GM18907 (cell line): ENCODE data around the gene CGB8.
"Not testable (repeated sequence)": the region's sequence is repeated elsewhere in the genome, so short reads cannot be mapped to it uniquely, and the experiment has no call there.

Experiments
- ATAC-seq: cut with Tn5 transposase; IDR thresholded peaks from one replicate; pipeline ENCODE4 v1.9.1; 2021; ENCODE audit warnings: mild to moderate bottlenecking, moderate library complexity; ENCODE audit not compliant: unreplicated experiment

The CGB8 gene

GRCh38 chr19:49065905-49066512, 17.1 kb upstream of the CGB8 start:
- ATAC-seq = no peak

- ATAC-seq = no peak
Observed at GRCh38 chr19:49064768-49065611, 16.1 kb upstream of the CGB8 start, which contains the start of gene NTF4. Gene NTF4 (minus strand): TSS chr19:49064818. CDS start chr19:49061997, 2,821 bp downstream.

- ATAC-seq = no peak
Observed at GRCh38 chr19:49064029-49064629, 15.2 kb upstream of the CGB8 start.

DNA sequence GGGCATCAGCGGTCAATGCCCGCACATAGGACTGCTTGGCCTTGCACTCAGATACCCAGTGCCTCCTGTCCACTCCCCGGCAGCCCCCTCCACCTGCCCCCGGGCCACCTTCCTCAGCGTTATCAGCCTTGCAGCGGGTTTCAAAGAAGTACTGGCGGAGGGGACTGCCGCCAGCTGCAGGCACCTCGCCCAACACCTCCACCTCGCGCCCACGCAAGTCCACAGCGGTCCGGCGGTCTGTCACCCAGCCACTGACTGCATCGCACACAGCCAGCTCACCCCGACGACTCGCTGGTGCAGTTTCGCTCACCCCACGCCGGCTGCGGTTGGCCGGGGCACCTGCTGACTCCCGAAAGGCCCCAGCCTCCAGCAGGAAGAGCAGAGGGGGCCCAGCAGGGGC, 12.5 kb upstream of the CGB8 start:
- ATAC-seq = no peak

GRCh38 chr19:49061000-49061399, 12.1 kb upstream of the CGB8 start:
- ATAC-seq = no peak

GRCh38 chr19:49059053-49059452, 10.1 kb upstream of the CGB8 start:
- no peak for ATAC-seq

DNA sequence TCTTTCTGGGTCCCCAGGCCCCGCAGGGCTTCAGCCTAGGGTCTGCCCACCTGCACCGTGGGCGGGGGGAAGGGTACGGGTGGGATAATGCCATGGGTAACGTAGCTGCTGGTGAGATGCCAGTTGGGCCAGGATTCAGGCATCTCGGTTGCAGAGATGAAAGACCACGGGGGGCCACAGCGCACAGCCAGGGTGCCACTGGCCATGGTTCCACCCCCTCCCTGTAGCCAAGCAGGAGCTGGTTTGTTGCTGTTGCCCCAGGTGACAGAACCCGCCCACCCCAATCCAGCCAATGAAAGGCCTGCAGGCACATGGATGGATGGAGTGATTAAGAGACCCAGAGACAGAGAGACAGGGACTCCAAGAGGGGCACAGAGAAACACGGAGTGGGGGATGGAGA, 9.7 kb upstream of the CGB8 start:
- ATAC-seq = no peak

DNA sequence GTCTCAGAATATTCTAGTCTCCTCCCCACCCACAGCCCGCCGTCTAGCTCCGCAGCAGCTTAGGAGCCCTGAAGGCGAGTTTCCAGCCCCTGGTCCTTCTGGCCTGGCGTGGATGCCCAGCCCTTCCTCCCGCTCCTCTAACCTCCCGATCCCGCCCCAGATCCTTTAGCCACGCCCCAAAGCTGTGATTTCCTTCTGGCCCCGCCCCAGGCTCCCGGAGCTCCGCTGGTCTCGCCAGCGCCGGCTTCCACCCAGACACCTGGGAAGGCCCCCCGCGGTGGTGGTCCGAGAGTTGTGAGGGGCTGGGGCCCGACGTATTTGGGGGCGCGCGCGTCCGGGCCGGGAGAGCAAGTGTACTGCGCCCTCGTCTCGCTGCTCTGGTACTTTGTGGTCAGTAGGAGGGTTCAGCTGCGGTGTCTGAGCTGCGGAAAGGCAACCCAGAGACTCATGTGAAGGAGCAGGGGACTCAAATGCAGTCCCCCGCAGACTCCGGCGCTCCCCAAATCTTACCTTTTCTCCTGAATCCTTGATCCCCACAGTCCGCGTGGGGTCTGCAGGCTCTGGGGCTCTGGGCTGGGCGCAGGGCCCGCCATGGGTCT, 8.8 kb upstream of the CGB8 start, which contains the start of gene CGB7:
Gene CGB7 (minus strand): TSS at position 114 of the 599 bp plus-strand sequence. CDS start 2,374 bp downstream, outside the sequence.
- no peak for ATAC-seq

- not testable (repeated sequence) for ATAC-seq
Observed at GRCh38 chr19:49056902-49057596, 8.1 kb upstream of the CGB8 start.

DNA sequence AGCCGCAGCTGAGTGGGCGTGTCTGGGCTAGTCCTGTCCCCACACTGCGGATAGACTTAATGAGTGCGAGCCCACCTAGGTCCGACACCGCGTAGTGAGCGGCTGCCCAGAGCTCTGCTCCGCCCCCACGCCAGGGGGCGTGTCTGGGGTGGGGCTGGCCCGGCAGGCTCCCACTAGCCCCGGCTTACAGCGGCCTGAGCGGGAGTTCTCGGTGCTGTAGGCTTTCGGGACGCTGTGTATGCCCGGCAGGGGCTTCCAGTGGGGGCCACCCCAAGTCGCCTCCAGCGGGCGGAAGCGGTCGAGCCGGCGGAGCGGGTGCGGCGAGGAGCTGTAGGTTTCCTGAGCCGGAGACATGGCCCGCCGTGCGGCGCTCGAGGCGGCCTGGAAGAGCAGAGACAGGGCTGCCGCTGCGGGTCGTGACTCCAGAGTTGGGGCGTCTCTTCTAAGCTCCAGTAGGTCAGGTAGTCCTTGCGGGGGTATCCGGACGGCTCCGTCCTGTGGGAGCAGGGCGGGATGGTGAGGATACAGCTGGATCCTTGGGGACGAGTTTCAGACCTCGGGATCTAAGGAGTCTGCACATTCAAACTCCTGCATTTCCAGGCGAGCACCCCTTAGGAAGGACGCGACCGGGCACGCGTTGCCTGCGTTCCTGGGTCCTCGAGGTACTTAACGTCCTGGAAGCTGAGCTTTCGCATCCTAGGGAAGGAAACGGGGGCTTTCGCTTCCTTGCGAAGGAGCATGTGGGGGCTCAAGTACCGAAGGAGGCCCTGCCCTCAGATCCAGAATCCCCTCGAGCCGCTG, 7.4 kb upstream of the CGB8 start:
- ATAC-seq = no peak

DNA sequence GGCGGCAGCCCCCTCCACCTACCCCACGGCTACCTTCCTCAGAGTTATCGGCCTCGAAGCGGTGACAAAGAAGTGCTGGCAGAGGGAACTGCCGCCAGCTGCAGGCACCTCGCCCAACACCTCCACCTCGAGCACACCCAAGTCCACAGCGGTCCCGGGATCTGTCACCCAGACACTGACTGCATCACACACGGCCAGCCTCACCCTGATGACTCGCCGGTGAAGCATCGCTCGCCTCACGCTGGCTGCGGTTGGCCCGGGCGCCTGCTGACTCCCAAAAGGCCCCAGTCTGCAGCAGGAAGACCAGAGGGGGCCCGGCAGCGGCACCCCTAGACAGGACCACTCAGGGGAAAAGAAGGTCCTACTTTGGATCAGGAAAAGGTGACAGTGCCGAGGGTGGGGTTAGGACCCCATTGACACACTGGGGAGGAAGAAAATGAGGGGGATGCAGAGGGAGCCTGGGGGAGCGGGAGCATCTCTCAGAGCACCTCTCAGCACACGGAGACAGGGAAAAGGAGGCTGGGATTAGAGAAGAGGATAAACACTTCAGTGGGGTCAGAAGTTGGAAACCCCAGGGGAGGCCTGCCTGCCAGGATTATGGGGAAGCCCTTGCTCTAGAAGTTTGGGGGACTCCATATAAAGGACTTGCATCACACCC, 1.6 kb upstream of the CGB8 start:
- not testable (repeated sequence) for ATAC-seq

DNA sequence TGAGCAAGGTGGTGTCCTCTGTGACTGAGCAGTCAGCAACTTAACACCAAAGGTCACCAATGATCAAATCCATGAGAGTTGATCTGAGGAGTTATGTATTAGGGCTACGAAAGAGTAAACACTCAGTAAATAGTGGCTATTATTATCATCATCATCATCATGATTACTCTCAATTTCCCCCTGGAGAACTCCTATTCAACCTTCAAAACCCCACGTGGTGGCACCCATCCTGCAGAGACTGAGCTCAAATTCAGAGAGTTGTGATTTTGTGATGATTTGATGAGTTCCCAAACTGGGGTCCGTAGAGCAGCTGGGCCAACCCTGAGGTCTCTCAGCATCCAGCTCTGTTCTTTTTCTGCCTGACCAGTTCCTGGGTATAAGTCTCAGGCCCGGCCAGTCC, 923 bp upstream of the CGB8 start:
- not testable (repeated sequence) for ATAC-seq

DNA sequence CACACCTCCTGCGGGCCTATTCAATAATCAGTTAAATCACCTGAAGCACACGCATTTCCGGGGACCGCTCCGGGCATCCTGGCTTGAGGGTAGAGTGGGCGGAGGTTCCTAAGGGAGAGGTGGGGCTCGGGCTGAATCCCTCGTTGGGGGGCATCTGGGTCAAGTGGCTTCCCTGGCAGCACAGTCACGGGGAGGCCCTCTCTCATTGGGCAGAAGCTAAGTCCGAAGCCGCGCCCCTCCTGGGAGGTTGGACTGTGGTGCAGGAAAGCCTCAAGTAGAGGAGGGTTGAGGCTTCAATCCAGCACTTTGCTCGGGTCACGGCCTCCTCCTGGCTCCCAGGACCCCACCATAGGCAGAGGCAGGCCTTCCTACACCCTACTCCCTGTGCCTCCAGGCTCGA, 5.4 kb downstream of the CGB8 start, which contains the start of gene CGB5:
Gene CGB5 (plus strand): TSS at position 301 of the 400 bp plus-strand sequence. CDS start 362 bp downstream, outside the sequence.
- not testable (repeated sequence) for ATAC-seq

DNA sequence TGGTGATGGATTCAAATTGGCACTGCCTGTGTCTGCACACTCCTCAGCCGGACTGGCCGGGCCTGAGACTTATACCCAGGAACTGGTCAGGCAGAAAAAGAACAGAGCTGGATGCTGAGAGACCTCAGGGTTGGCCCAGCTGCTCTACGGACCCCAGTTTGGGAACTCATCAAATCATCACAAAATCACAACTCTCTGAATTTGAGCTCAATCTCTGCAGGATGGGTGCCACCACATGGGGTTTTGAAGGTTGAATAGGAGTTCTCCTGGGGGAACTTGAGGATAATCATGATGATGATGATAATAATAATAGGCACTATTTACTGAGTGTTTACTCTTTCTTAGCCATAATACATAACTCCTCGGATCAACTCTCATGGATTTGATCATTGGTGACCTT, 6.2 kb downstream of the CGB8 start:
- not testable (repeated sequence) for ATAC-seq

DNA sequence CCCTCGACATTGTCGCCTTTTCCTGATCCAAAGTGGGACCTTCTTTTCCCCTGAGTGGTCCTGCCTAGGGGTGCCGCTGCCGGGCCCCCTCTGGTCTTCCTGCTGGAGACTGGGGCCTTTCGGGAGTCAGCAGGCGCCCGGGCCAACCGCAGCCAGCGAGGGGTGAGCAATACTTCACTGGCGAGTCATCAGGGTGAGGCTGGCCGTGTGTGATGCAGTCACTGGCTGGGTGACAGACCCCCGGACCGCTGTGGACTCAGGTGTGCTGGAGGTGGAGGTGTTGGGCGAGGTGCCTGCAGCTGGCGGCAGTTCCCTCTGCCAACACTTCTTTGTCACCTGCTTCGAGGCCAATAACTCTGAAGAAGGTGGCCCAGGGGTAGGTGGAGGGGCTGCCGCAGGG, 6.7 kb downstream of the CGB8 start:
- no peak for ATAC-seq

- ATAC-seq = not testable (repeated sequence)
Observed at GRCh38 chr19:49039736-49040135, 9.2 kb downstream of the CGB8 start.

DNA sequence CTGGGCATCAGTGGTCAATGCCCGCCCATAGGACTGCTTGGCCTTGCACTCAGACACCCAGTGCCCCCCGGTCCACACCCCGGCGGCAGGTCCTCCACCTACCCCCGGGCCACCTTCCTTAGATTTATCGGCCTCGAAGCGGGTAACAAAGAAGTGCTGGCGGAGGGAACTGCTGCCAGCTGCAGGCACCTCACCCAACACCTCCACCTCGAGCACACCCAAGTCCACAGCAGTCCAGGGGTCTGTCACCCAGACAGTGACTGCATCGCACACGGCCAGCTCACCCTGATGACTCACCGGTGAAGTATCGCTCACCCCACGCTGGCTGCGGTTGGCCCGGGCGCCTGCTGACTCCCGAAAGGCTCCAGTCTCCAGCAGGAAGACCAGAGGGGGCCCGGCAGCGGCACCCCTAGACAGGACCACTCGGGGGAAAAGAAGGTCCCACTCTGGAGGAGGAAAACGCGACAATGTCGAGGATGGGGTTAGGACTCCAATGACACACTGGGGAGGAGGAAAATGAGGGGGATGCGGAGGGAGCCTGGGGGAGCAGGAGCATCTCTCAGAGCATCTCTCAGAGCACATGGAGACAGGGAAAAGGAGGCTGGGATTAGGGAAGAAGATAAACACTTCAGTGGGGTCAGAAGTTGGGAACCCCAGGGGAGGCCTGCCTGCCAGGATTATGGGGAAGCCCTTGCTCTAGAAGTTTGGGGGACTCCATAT, 10.2 kb downstream of the CGB8 start:
- not testable (repeated sequence) for ATAC-seq

DNA sequence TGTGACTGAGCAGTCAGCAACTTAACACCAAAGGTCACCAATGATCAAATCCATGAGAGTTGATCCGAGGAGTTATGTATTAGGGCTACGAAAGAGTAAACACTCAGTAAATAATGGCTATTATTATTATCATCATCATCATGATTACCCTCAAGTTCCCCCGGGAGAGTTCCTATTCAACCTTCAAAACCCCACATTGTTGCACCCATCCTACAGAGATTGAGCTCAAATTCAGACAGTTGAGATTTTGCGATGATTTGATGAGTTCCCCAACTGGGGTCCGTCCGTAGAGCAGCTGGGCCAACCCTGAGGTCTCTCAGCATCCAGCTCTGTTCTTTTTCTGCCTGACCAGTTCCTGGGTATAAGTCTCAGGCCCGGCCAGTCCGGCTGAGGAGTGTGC, 10.8 kb downstream of the CGB8 start:
- ATAC-seq = not testable (repeated sequence)

DNA sequence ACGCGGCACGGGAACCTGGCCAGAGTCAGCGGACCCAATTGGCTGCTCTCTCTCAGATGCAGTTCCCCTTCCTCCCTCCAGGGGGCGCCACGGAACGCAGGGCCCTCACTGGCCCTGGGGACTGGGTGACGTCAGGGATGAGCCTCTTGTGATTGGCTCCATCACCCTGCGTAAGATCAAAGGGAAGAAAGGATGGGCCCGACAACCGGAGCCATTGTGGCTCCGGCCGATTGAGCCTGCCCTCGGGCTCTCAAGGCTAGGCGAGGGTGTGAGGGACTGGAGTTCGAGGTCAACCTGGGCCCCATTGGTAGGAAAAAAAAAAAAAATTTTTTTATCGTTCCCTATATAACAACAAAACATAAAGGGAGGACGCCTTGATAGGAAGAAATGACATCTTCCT, 12.1 kb downstream of the CGB8 start, which contains the start of gene CGB1:
Gene CGB1 (minus strand): TSS at position 81 of the 400 bp plus-strand sequence. CDS start 184 bp downstream, outside the sequence.
- not testable (repeated sequence) for ATAC-seq
